Measurements from ENCODE around the gene RFTN1.

Gene RFTN1

DNA sequence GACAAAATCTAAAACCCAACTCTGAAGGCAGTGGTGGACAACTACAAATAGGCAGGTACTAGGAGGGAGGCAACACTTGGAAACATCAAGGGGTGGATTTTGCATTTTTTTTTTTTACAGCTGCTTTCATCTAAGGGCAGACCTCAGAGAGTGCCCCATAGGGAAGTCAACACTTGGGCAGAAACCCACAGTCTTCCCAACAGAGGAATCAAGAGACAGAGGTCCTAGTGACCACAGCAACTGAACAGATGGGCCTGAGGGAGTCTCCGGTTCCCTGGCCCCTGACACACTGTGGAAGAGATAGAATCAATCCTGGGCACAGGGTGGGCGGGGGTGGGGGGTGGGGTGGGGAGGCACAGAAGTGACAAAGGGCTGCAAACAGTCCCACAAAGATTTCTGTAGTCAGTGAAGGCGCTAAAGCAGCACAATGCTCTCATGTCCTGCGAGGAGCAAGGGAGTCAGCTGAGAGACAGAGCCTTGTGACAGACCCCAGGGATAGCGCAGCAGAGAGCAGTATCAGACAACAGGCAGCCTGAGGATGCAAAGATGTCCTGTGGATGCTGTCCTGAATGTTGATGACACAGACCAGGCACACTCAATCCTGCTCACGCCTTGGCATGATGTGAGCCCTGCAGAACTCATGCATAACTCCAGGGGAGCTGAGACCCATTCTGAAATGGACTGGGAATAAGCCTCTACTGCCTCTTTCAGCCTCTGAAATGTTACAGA lies 6.9 kb upstream of the RFTN1 start:
- H3K9me3 Mint-ChIP-seq, result peaks cover 3% of the 10 kb centered on the region
- ATAC-seq (ENCODE audit: low read depth) (no peak), DNase-seq (ENCODE audit: low spot score in 2 of 2) (no peak)
- H3K4me3 Mint-ChIP-seq, result no peak overlapping the region
- H3K27me3 Mint-ChIP-seq, result peaks cover 8% of the 10 kb centered on the region
- H3K36me3 Mint-ChIP-seq, result peaks cover 3% of the 10 kb centered on the region
- H3K27ac Mint-ChIP-seq, result no peak overlapping the region
- H3K4me1 Mint-ChIP-seq, result peaks cover 45% of the 10 kb centered on the region

DNA sequence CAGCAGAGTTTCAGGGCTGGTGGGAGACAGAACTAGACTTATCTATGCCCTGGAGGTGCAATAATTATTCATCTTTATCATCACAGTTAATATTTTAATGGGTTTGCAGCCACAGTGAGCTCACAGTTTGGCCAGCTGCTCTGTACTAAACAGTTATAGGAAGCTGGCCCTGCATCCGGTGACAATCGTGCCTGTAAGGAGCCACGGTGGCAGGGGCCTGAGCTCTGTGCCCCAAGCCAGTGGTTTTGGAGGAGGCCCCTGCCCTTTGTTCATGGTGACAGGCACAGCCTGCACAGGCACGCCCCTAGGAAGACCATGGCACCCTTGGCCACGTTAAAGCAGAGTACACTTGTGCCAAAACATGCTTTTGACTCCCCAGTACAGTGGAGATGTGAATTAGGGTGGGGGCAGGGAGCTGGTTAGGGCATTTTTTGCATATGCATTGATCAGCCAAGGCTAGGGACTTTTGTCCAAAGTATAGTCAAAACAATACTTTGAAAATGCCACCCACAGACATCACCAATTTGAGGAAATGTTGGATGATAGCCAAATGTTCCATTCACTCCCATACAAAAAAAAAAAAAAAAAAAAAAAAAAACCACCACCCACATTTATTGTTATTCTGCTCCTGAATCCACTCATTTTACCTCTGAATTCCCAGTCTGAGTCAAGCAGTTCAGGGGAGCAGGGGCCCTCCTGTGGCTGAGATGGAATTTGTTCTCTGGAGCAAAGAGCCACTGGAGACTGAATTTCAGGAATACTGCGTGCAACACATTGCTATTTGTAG lies 3.4 kb upstream of the RFTN1 start:
- Mint-ChIP-seq H3K9me3 (no peaks in the 10 kb centered on the region), H3K36me3 (no peaks in the 10 kb centered on the region), H3K4me1 (peaks cover 60% of the 10 kb centered on the region), H3K27ac (no peak overlapping the region), H3K4me3 (no peak overlapping the region), H3K27me3 (peaks cover 8% of the 10 kb centered on the region)
- DNase-seq (ENCODE audit: low spot score in 2 of 2) (no peak), ATAC-seq (ENCODE audit: low read depth) (no peak)

DNA sequence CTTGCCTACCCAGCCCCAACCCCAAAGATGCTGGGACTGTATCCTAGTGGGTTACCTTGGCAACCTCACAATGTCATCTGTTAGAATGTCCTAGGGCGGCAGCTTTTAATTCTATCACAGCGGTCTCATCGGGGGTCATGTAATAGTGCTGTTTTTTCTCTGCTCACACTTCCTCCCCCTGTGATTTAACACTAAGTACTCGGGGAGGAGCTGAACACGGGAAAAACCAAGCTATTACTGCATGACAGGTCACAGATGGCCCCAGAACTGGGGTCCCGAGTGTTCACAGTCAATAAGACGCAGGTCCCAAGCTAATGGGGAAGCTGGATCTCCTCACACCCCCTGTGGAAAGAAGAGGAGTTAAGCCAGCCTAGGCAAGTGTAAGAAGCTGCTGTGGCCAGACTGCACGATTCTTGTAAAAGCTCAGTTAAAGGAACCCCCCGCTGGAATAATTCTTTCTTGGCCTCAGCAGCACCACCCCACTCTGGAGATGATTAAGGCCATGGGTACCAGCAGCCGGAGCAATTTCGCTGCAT lies 2.5 kb upstream of the RFTN1 start:
- Mint-ChIP-seq H3K9me3 (no peaks in the 10 kb centered on the region), H3K27me3 (peaks cover 12% of the 10 kb centered on the region), H3K4me1 (peaks cover 58% of the 10 kb centered on the region), H3K27ac (peak overlapping the region; percentile 53), H3K36me3 (no peaks in the 10 kb centered on the region), H3K4me3 (no peak overlapping the region)
- ATAC-seq (ENCODE audit: low read depth) (peak; percentile 6), DNase-seq (ENCODE audit: low spot score in 2 of 2) (peak in 1 of 2 donors; percentile 20)

- Mint-ChIP-seq H3K27ac (peak overlapping the region; percentile 91), H3K36me3 (no peaks in the 10 kb centered on the region), H3K4me3 (peak overlapping the region; percentile 12), H3K27me3 (peaks cover 14% of the 10 kb centered on the region), H3K4me1 (peaks cover 56% of the 10 kb centered on the region), H3K9me3 (no peaks in the 10 kb centered on the region)
- DNase-seq (ENCODE audit: low spot score in 2 of 2) (no peak), ATAC-seq (ENCODE audit: low read depth) (no peak)
These were observed 1.4 kb upstream of the RFTN1 start for GRCh38 chr3:16514755-16515353.

DNA sequence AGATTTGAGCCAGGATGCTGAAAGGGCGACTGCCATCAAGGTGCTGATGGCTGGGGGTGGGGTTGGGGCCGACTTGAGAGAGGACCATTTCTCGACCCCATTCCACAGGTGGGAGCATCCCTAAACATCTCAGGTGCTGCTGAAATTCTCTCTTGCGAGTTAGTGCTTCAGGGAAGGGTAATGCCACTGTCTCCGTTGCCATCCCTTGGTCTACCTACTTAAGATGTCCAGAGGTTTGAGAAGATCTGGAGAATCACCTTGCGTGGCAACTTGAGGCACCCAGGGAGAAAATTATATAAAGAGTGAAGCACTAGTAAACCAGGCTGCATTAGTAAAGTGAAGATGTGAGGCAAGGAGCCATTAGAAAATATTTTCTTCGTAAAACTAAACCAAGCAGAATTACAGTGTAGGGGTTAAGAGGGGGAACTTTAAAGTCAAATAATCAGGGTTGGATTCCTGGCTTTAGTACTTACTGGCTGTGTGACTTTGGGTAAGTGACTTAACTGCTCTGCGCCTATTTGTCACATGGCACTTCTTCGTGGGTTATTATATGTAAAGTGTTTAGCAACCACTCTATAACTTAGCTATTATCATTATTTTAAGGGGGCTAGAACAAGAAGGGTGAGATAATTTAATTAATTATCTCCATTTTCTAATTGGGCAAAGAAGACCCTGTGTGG lies 662 bp upstream of the RFTN1 start:
- Mint-ChIP-seq H3K4me1 (peaks cover 56% of the 10 kb centered on the region), H3K4me3 (peak overlapping the region; percentile 89), H3K27ac (peak overlapping the region; percentile 91), H3K36me3 (no peaks in the 10 kb centered on the region), H3K9me3 (no peaks in the 10 kb centered on the region), H3K27me3 (peaks cover 15% of the 10 kb centered on the region)
- no peak for DNase-seq (ENCODE audit: low spot score in 2 of 2)
- no peak for ATAC-seq (ENCODE audit: low read depth)

DNA sequence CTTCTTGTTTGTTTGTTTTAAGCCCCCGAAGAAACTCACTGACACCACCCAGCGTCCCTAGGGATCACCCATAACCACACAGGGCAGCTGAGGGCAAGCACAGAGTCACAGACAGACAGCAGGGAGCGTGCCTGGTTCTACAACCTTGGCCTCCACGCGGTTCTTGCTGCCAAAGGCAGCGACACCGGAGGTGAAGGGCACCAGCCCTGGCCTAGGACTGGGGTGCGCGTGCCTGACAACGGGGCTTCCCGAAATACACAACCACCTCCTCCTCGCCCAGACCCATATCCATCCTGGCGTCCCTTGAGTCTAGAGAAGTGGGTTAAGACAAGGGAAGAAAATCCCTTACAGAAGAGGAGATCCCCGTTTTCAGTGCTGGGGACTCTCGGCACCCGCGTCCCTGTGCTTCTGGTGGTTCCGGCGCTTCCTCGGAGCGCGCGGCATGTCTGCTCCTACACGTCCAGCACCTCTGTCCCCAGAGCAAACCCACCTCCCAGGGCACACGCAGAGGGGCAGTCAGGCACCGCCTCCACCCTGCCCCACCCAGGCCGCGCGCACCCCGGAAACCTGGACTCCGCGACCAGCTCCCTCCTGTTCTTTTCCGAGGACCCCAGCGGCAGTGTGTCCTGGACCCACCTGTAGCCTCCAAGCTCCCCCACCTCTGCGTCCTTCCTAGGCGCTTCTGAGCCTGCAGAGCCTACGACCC lies 911 bp downstream of the RFTN1 start:
- peaks cover 56% of the 10 kb centered on the region for H3K4me1 Mint-ChIP-seq
- H3K27ac Mint-ChIP-seq, result peak overlapping the region; percentile 91
- ATAC-seq (ENCODE audit: low read depth) (peak; percentile 41), DNase-seq (ENCODE audit: low spot score in 2 of 2) (peak; percentile 46 to 53)
- H3K27me3 Mint-ChIP-seq, result peaks cover 19% of the 10 kb centered on the region
- H3K4me3 Mint-ChIP-seq, result peak overlapping the region; percentile 89
- no peaks in the 10 kb centered on the region for H3K36me3 Mint-ChIP-seq
- no peaks in the 10 kb centered on the region for H3K9me3 Mint-ChIP-seq

DNA sequence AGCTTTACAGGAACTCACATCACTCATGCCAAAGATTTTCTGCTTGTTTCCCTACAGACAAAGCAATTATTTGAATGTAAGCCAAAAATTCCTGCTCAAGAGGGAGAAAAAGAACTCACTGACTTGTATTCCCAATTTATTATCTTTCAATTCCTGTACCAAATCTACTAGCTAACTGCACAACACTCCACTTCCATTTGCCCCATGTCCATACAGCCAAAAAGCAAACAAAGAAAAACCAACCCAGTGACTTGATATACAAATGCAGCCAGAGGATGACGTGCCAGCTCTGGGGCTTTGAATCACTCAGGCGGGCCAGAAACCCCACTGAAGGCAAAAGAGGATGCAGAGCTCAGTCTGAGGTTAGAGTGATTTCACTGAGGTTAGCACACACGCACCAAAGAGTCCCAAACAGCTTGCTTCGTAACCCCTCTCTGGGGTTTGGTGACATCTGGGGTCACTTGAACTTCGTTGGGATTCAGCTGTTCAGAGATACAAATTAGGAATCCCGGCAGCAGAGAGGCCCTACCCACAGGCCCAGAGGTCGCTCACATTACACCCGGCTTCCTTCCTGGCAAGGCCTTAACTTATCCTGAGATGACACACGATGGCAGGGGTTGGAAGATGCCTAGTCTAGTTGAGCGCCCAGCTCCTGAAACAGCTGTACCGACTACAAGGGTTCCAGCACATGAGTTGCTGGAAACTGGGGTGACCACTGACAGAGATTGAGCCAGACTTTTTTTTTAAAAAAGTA lies 1.6 kb downstream of the RFTN1 start:
- peaks cover 22% of the 10 kb centered on the region for H3K27me3 Mint-ChIP-seq
- peak overlapping the region; percentile 89 for H3K4me3 Mint-ChIP-seq
- no peaks in the 10 kb centered on the region for H3K9me3 Mint-ChIP-seq
- ATAC-seq (ENCODE audit: low read depth), result peak; percentile 78
- peak; percentile 68 to 79 for DNase-seq (ENCODE audit: low spot score in 2 of 2)
- H3K4me1 Mint-ChIP-seq, result peaks cover 57% of the 10 kb centered on the region
- H3K36me3 Mint-ChIP-seq, result no peaks in the 10 kb centered on the region
- H3K27ac Mint-ChIP-seq, result peak overlapping the region; percentile 91

GRCh38 chr3:16510620-16511319 lies 2.7 kb downstream of the RFTN1 start:
- ATAC-seq (ENCODE audit: low read depth) (no peak), DNase-seq (ENCODE audit: low spot score in 2 of 2) (no peak)
- Mint-ChIP-seq H3K27me3 (peaks cover 28% of the 10 kb centered on the region), H3K4me1 (peaks cover 49% of the 10 kb centered on the region), H3K27ac (peak overlapping the region; percentile 67), H3K4me3 (no peak overlapping the region), H3K36me3 (peaks cover 1% of the 10 kb centered on the region), H3K9me3 (no peaks in the 10 kb centered on the region)

GRCh38 chr3:16509721-16510619 lies 3.5 kb downstream of the RFTN1 start:
- peaks cover 29% of the 10 kb centered on the region for H3K27me3 Mint-ChIP-seq
- peak; percentile 26 to 33 for DNase-seq (ENCODE audit: low spot score in 2 of 2)
- no peak for ATAC-seq (ENCODE audit: low read depth)
- H3K27ac Mint-ChIP-seq, result peak overlapping the region; percentile 67
- peak overlapping the region; percentile 9 for H3K4me3 Mint-ChIP-seq
- H3K4me1 Mint-ChIP-seq, result peaks cover 46% of the 10 kb centered on the region
- peaks cover 5% of the 10 kb centered on the region for H3K36me3 Mint-ChIP-seq
- H3K9me3 Mint-ChIP-seq, result no peaks in the 10 kb centered on the region

DNA sequence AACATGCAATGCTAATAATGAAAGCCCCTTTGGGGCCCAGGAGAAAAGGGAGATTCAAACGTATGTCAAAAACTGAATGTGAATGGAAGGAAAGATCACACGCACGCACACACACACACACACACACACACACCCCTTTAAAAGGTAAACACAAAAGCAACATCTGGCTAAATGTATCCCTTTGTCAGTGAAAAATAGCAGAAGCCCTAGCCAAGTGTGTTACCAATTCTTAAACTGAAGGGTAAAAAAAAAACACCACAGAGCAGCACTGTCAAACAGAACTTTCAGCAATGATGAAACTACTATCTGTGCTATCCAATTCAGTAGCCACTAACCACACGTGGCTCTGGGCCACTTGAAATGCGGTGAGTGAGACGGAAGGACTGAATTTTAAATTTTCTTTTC lies 4.9 kb downstream of the RFTN1 start:
- ATAC-seq (ENCODE audit: low read depth) (no peak), DNase-seq (ENCODE audit: low spot score in 2 of 2) (no peak)
- H3K4me1 Mint-ChIP-seq, result peaks cover 46% of the 10 kb centered on the region
- no peak overlapping the region for H3K4me3 Mint-ChIP-seq
- H3K9me3 Mint-ChIP-seq, result no peaks in the 10 kb centered on the region
- H3K27ac Mint-ChIP-seq, result no peak overlapping the region
- peaks cover 6% of the 10 kb centered on the region for H3K36me3 Mint-ChIP-seq
- peaks cover 32% of the 10 kb centered on the region for H3K27me3 Mint-ChIP-seq

- ATAC-seq (ENCODE audit: low read depth) (no peak), DNase-seq (ENCODE audit: low spot score in 2 of 2) (no peak)
- Mint-ChIP-seq H3K36me3 (peaks cover 6% of the 10 kb centered on the region), H3K9me3 (no peaks in the 10 kb centered on the region), H3K4me1 (peaks cover 49% of the 10 kb centered on the region), H3K27ac (no peak overlapping the region), H3K27me3 (peaks cover 34% of the 10 kb centered on the region), H3K4me3 (no peak overlapping the region)
These were observed 5.3 kb downstream of the RFTN1 start for GRCh38 chr3:16508243-16508578.
